GM06990 (cell line): ENCODE measurements around the gene MALRD1.

Experiments used
- DNase-seq: peaks from one replicate; pipeline ENCODE4 v3.0.0-alpha.2; 2011; ENCODE audit not compliant: insufficient read length; ENCODE audit errors: extremely low read depth
- H3K27me3 ChIP-seq: replicated peaks from 2 replicates; pipeline ENCODE4 v1.6.0; 2011; ENCODE audit warnings: low read length; ENCODE audit not compliant: control insufficient read depth, insufficient read depth
- H3K36me3 ChIP-seq: 2 replicates; pipeline ENCODE4 v1.5.1; 2011; ENCODE audit warnings: low read length; ENCODE audit not compliant: control insufficient read depth, insufficient read depth
- H3K4me3 ChIP-seq: replicated peaks from 2 replicates; pipeline ENCODE4 v1.5.1; 2011; ENCODE audit warnings: low read depth, mild to moderate bottlenecking, control low read depth, low read length
- CTCF ChIP-seq: IDR thresholded peaks from 2 replicates; pipeline ENCODE4 v1.5.1; 2011; ENCODE audit warnings: low read length, control low read depth, mild to moderate bottlenecking, inconsistent platforms; ENCODE audit not compliant: insufficient read depth, poor library complexity, severe bottlenecking

MALRD1 gene

GRCh38 chr10:19659920-19660655 is 611.5 kb downstream of the MALRD1 start:
- no peak for TF ChIP-seq CTCF
- no peak overlapping the region for H3K4me3 ChIP-seq
- H3K36me3 ChIP-seq = no peaks in the 10 kb centered on the region
- no peaks in the 10 kb centered on the region for H3K27me3 ChIP-seq
- DNase-seq = no peak

- H3K36me3 ChIP-seq = no peaks in the 10 kb centered on the region
- no peaks in the 10 kb centered on the region for H3K27me3 ChIP-seq
- TF ChIP-seq CTCF = no peak
- DNase-seq = no peak
- H3K4me3 ChIP-seq = no peak overlapping the region
Observed at GRCh38 chr10:19663344-19663743, 614.7 kb downstream of the MALRD1 start.

- H3K4me3 ChIP-seq = no peak overlapping the region
- no peaks in the 10 kb centered on the region for H3K36me3 ChIP-seq
- DNase-seq = no peak
- no peaks in the 10 kb centered on the region for H3K27me3 ChIP-seq
- TF ChIP-seq CTCF = no peak
Observed at GRCh38 chr10:19668116-19668515, 619.5 kb downstream of the MALRD1 start.

GRCh38 chr10:19676063-19676462 is 627.5 kb downstream of the MALRD1 start:
- no peak for TF ChIP-seq CTCF
- H3K27me3 ChIP-seq = no peaks in the 10 kb centered on the region

GRCh38 chr10:19683356-19683755 is 634.8 kb downstream of the MALRD1 start:
- no peaks in the 10 kb centered on the region for H3K27me3 ChIP-seq
- H3K36me3 ChIP-seq = no peaks in the 10 kb centered on the region
- TF ChIP-seq CTCF = no peak

More at GRCh38 chr10:19676063-19676462, 627.5 kb downstream of the MALRD1 start:
- H3K4me3 ChIP-seq = no peak overlapping the region
- no peak for DNase-seq
- H3K36me3 ChIP-seq = no peaks in the 10 kb centered on the region

More at GRCh38 chr10:19683356-19683755, 634.8 kb downstream of the MALRD1 start:
- DNase-seq = no peak
- H3K4me3 ChIP-seq = no peak overlapping the region
